Lower lobe of right lung (tissue), 2 donors: Measurements from ENCODE around the gene ZEB2. TPM values are rescaled to one million over a fixed set of nuclear protein-coding genes. Genes with fewer than 3 reads are reported as not detected.

Experiments used
- ATAC-seq, 2 donors: fragments of 200-7000 bp; cut with Tn5 transposase; one replicate each; pipeline ENCODE4 v1.9.1; 2020 to 2022; ENCODE audit warnings: mild to moderate bottlenecking in 2 of 2, moderate library complexity in 2 of 2
- DNase-seq: peaks from one replicate; pipeline ENCODE4 v3.0.0-alpha.2; 2020
- H3K27ac ChIP-seq: fragments of 200-600 bp; one replicate; pipeline ENCODE4 v1.8.0; 2022
- H3K27me3 ChIP-seq: fragments of 200-600 bp; one replicate; pipeline ENCODE4 v1.8.0; 2022; ENCODE audit warnings: low read depth
- H3K36me3 ChIP-seq: fragments of 200-600 bp; one replicate; pipeline ENCODE4 v1.8.0; 2022; ENCODE audit warnings: mild to moderate bottlenecking
- H3K4me1 ChIP-seq: fragments of 200-600 bp; one replicate; pipeline ENCODE4 v1.8.0; 2022
- H3K4me3 ChIP-seq: fragments of 200-600 bp; one replicate; pipeline ENCODE4 v1.8.0; 2022; ENCODE audit warnings: mild to moderate bottlenecking
- H3K9me3 ChIP-seq: fragments of 200-600 bp; one replicate; pipeline ENCODE4 v1.8.0; 2022
- intact Hi-C: fragments of 100-400 bp; cut with DNase I; formaldehyde crosslinking; loops from one replicate; pipeline ENCODE4 v1.11.0; 2022
- total RNA-seq: library from RNA; stranded (reverse); fragmentation: NEBNext Ultra II Directional; extraction: Animal tissue kit (Norgen Biotek cat#: 25700); gene quantifications from one replicate; pipeline ENCODE4 v1.2.1, GENCODE V29; 2021
- TF ChIP-seq, protein P1 (sequence below): fragments of 200-600 bp; IDR thresholded peaks from one replicate; pipeline ENCODE4 v1.8.0; 2022; ENCODE audit warnings: antibody characterized with exemption, mild to moderate bottlenecking
- donor health status: DM: no; HTN: yes; CAD: no; lungs with severe emphysema.

The ZEB2 gene
- total RNA-seq, 1 donor from 2014 or later, result 220 TPM

DNA sequence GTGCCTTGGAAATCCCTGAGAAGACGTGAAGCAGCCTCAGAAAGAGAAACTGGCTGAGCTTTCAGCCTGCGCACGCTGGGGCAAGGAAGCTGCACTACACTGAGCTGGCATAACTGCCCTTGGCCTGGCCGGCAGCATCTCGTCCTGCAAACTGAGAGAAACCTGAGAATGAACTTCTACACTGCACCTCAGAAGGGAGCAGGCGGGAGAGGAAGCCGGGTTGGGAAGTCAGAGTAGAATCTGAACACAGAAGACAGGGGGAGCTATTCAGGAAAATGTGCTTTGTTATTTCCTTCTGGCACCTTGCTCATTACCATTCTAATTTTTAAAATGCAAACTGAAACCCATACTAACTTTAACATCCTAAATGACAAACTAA lies 70.9 kb downstream of the ZEB2 start:
- Histone ChIP-seq H3K27me3 (no peaks in the 10 kb centered on the region), H3K4me3 (peak overlapping the region; percentile 9), H3K4me1 (peaks cover 50% of the 10 kb centered on the region), H3K27ac (peak overlapping the region; percentile 32), H3K9me3 (no peaks in the 10 kb centered on the region), H3K36me3 (no peaks in the 10 kb centered on the region)
- ATAC-seq (peak; percentile 31 to 34), DNase-seq (no peak)
- TF ChIP-seq, protein P1, sequence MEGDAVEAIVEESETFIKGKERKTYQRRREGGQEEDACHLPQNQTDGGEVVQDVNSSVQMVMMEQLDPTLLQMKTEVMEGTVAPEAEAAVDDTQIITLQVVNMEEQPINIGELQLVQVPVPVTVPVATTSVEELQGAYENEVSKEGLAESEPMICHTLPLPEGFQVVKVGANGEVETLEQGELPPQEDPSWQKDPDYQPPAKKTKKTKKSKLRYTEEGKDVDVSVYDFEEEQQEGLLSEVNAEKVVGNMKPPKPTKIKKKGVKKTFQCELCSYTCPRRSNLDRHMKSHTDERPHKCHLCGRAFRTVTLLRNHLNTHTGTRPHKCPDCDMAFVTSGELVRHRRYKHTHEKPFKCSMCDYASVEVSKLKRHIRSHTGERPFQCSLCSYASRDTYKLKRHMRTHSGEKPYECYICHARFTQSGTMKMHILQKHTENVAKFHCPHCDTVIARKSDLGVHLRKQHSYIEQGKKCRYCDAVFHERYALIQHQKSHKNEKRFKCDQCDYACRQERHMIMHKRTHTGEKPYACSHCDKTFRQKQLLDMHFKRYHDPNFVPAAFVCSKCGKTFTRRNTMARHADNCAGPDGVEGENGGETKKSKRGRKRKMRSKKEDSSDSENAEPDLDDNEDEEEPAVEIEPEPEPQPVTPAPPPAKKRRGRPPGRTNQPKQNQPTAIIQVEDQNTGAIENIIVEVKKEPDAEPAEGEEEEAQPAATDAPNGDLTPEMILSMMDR, result peak; percentile 32
- intact Hi-C loops, result no loop called here

DNA sequence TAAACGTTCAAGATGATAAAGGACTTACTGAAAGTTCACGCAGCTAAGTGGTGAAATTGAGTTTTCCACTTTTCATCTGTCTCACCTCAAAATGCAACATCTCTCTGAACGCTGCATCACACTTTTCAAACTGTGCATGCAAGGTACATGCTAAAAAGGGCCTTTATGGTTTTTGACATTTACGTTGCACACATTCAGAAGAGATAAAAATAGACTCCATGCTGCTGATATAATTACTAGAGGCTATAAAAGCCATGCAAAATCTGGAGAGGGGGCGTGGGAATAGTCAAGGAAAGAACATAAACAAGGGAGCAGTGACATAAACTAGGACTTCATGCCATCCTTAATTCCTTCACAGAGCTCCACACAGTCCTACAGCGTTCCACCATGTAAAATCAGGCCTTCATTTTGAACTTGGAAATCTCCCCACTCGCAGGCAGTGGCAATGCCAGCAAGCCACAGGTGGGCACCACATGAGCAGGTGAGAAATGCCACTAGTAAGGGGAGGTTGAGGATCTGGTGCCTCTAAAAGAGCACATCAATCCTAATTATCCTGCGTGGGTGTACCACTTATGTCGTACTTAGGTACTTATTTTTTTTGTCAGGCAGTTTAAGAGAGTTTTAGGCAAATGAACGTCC lies 71.4 kb downstream of the ZEB2 start:
- intact Hi-C loops, result no loop called here
- Histone ChIP-seq H3K27ac (peak overlapping the region; percentile 32), H3K36me3 (no peaks in the 10 kb centered on the region), H3K27me3 (no peaks in the 10 kb centered on the region), H3K4me3 (peak overlapping the region; percentile 9), H3K9me3 (no peaks in the 10 kb centered on the region), H3K4me1 (peaks cover 48% of the 10 kb centered on the region)
- TF ChIP-seq, protein P1, result no peak
- ATAC-seq (no peak), DNase-seq (no peak)

DNA sequence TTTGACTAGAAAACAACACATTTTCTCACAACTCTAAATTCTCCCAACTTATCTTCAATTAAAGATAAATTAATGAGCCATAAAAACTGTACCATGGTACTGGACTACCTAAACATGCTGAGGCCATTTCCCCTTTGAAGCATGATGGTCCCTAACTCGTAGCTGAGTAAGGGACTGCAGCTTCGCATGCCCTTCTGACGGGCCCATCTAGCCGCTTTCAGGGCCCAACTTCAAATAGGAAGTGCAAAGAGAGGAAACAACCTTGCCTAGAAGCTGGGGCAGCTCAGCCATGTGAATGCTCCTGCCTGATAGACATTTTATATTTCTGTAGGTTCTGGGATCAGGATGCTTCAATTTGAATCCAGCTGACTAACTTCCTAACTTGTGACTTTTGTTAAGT lies 72.4 kb downstream of the ZEB2 start:
- DNase-seq, result no peak
- H3K9me3 ChIP-seq, result no peaks in the 10 kb centered on the region
- peaks cover 45% of the 10 kb centered on the region for H3K4me1 ChIP-seq
- H3K27me3 ChIP-seq, result no peaks in the 10 kb centered on the region
- no peak overlapping the region for H3K27ac ChIP-seq
- no peak for ATAC-seq
- no peak overlapping the region for H3K4me3 ChIP-seq
- no peaks in the 10 kb centered on the region for H3K36me3 ChIP-seq
- TF ChIP-seq, protein P1, result no peak
- intact Hi-C loops, result no loop called here

DNA sequence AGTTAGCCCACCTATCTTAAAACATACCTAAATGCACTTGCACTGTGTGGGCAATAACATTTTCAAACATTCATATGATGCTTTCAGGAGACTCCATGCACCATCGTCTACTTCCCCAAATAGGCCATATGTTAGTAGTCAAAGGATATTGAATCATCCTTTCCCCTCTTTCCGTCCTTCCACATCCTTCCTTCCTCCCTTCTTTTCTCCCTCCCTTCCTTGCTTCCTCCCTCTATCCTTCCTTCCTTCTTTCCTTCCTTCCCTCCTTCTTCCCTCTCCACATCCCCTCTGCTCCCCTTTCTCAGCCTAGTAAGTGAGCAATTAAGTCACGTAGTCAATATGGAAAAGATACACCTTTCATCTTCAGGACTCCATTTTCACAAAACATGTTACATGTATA lies 73.8 kb downstream of the ZEB2 start:
- intact Hi-C loops, result no loop called here
- Histone ChIP-seq H3K4me3 (no peak overlapping the region), H3K4me1 (peaks cover 46% of the 10 kb centered on the region), H3K36me3 (no peaks in the 10 kb centered on the region), H3K9me3 (no peaks in the 10 kb centered on the region), H3K27ac (no peak overlapping the region), H3K27me3 (no peaks in the 10 kb centered on the region)
- ATAC-seq (no peak), DNase-seq (no peak)
- TF ChIP-seq, protein P1, result no peak

DNA sequence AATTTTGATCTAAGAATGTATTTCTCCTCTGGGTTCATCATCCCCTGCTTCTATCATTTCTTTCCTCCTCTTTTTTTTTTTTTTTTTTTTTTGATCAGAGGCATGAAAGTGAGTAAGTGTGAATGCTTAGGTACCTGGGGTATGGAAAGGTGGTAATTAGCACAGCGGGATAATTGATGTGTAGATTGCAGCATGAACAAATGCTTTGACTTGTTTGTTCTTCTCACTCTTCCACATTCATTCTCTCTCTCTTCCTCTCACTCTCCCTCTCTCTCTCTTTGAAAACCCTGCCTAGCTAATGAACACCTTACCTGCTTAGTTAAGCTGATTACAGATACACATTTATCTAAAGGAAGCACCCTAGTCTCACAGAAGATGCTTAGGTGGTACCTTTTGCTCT lies 74.7 kb downstream of the ZEB2 start:
- DNase-seq, result no peak
- no peak overlapping the region for H3K27ac ChIP-seq
- no peaks in the 10 kb centered on the region for H3K36me3 ChIP-seq
- TF ChIP-seq, protein P1, result no peak
- H3K4me3 ChIP-seq, result no peak overlapping the region
- intact Hi-C loops, result no loop called here
- ATAC-seq, result no peak
- H3K9me3 ChIP-seq, result no peaks in the 10 kb centered on the region
- no peaks in the 10 kb centered on the region for H3K27me3 ChIP-seq
- peaks cover 48% of the 10 kb centered on the region for H3K4me1 ChIP-seq
